Measurements from ENCODE around the gene GRAMD1B. TPM values are rescaled to one million over a fixed set of nuclear protein-coding genes. Genes with fewer than 3 reads are reported as not detected.
"Not testable (repeated sequence)": the region's sequence is repeated elsewhere in the genome, so short reads cannot be mapped to it uniquely, and the experiment has no call there.

Gene GRAMD1B
- total RNA-seq, 4 donors from 2014 or later: 31.4 to 152 (median 123) TPM

DNA sequence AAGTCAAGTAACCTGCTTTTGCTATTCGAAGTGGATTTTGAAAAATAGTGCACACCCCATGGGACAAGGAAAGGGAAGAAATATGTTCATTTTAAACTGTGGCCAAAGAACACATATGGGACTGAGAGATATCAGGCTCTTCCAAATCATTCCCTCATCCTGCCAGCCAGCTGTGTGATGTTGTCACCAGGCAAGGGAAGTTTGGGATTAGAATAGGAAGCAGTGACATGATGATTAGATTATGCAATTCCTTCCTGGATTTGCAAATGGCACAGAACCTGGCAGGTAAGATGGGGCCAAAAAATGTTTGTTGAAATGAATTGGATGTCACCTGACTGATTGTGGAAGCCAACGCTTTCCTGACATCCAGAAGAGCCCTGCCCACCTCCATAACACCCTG lies 229.2 kb downstream of the GRAMD1B start:
- DNase-seq: no peak
- Histone ChIP-seq H3K27me3 (no peaks in the 10 kb centered on the region), H3K4me3 (no peak overlapping the region), H3K4me1 (peaks cover 0 to 3% (median under 1%) of the 10 kb centered on the region in 4 donors), H3K36me3 (no peaks in the 10 kb centered on the region), H3K9me3 (no peaks in the 10 kb centered on the region), H3K27ac (no peak overlapping the region)
- TF ChIP-seq CTCF (IDR thresholded peaks at IDR 0.05): no peak
- TF ChIP-seq POLR2A (IDR thresholded peaks at IDR 0.05): no peak

DNA sequence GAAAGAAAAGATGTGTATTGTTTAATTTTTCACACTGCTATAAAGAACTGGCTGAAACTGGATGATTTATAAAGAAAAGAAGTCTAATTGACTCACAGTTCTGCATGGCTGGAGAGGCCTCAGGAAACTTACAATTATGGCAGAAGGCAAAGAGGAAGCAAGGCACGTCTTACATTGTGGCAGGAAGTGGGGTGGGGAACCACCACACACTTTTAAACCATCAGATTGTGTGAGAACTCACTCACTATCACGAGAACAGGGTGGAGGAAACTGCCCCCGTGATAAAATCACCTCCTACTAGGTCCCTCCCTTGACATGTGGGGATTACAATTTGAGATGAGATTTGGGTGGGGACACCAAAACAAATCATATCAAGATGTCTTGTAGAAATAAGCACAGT lies 229.9 kb downstream of the GRAMD1B start:
- H3K27me3 ChIP-seq, DNase-seq, H3K36me3 ChIP-seq, H3K9me3 ChIP-seq, H3K4me1 ChIP-seq, H3K27ac ChIP-seq, H3K4me3 ChIP-seq: not testable (repeated sequence)

- Histone ChIP-seq H3K9me3 (no peaks in the 10 kb centered on the region), H3K36me3 (no peaks in the 10 kb centered on the region), H3K27ac (no peak overlapping the region), H3K27me3 (no peaks in the 10 kb centered on the region), H3K4me3 (no peak overlapping the region), H3K4me1 (no peaks in the 10 kb centered on the region)
- no peak for DNase-seq
- TF ChIP-seq POLR2A (IDR thresholded peaks at IDR 0.05): no peak
- TF ChIP-seq CTCF (IDR thresholded peaks at IDR 0.05): no peak
Measured at GRCh38 chr11:123665306-123665705, 235.2 kb downstream of the GRAMD1B start.

DNA sequence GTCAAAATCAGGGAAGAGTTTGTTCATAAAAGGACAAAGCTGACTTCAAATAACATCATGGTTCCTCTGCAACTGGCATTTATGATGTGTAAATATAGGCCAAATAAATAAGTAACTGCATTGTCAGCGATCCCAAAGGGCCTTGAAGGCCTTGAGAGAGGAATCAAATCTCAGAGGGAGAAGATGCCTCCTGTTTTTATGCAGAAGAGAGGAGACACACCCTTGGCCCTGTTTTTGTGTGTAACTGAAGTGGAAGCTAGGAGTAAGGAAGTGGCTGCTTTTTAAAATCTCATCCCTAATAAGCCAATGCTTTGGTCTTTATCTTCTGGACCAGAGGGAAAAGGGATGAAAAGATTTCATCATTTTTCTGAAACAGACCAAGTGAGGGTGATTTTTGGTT lies 240.0 kb downstream of the GRAMD1B start:
- DNase-seq: no peak
- no peaks in the 10 kb centered on the region for H3K27me3 ChIP-seq

GRCh38 chr11:123671534-123671933 lies 241.5 kb downstream of the GRAMD1B start:
- Histone ChIP-seq H3K4me3 (no peak overlapping the region), H3K27me3 (no peaks in the 10 kb centered on the region), H3K9me3 (no peaks in the 10 kb centered on the region), H3K4me1 (no peaks in the 10 kb centered on the region), H3K27ac (no peak overlapping the region), H3K36me3 (no peaks in the 10 kb centered on the region)
- DNase-seq: no peak
- TF ChIP-seq CTCF (IDR thresholded peaks at IDR 0.05) (no peak), POLR2A (IDR thresholded peaks at IDR 0.05) (no peak)

More for the DNA sequence above, 240.0 kb downstream of the GRAMD1B start:
- no peaks in the 10 kb centered on the region for H3K4me1 ChIP-seq
- no peaks in the 10 kb centered on the region for H3K36me3 ChIP-seq
- no peak overlapping the region for H3K4me3 ChIP-seq
- TF ChIP-seq POLR2A (IDR thresholded peaks at IDR 0.05) (no peak), CTCF (IDR thresholded peaks at IDR 0.05) (no peak)
- no peaks in the 10 kb centered on the region for H3K9me3 ChIP-seq
- no peak overlapping the region for H3K27ac ChIP-seq

DNA sequence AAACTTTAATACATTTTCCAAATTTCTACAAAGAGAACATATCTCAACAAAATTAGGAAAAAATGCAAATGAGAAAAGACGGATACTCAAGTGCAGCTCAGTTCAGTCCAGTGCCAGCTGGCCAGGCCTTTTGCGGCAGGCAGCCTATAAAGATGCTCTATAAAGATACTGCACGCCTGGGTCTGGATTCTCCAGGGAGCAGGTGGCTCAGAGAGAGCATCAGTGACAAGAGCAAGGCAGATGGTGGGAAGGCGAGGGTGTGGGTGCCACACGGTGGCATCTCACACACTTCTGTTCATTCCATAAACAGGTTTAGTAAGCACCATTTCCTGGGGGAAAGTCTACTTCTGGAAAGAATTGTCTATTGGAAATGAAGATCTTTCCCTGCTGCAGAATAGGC lies 242.5 kb downstream of the GRAMD1B start:
- Histone ChIP-seq H3K36me3 (no peaks in the 10 kb centered on the region), H3K9me3 (no peaks in the 10 kb centered on the region), H3K4me3 (no peak overlapping the region), H3K4me1 (no peaks in the 10 kb centered on the region), H3K27ac (no peak overlapping the region), H3K27me3 (no peaks in the 10 kb centered on the region)
- DNase-seq: no peak
- TF ChIP-seq POLR2A (IDR thresholded peaks at IDR 0.05) (no peak), CTCF (IDR thresholded peaks at IDR 0.05) (no peak)
